Measurements from ENCODE around the gene CSNK1D.

The CSNK1D gene

GRCh38 chr17:82309656-82310570, 36.4 kb upstream of the CSNK1D start:
- DNase-seq (ENCODE audit: low read depth, low spot score), result no peak
- no peak overlapping the region for H3K4me3 ChIP-seq (ENCODE audit: low read depth, low read length)
- no peak for TF ChIP-seq CTCF (IDR thresholded peaks at IDR 0.05; ENCODE audit: low read depth, low read length)
- in situ Hi-C loops (cut with HindIII; ENCODE audit: low sequenced_read_pairs), result no loop called here

- in situ Hi-C loops (cut with HindIII; ENCODE audit: low sequenced_read_pairs), result no loop called here
- no peak for DNase-seq (ENCODE audit: low read depth, low spot score)
- TF ChIP-seq CTCF (IDR thresholded peaks at IDR 0.05; ENCODE audit: low read depth, low read length), result no peak
- H3K4me3 ChIP-seq (ENCODE audit: low read depth, low read length), result no peak overlapping the region
Measured at GRCh38 chr17:82305727-82306300, 32.3 kb upstream of the CSNK1D start.

- TF ChIP-seq CTCF (IDR thresholded peaks at IDR 0.05; ENCODE audit: low read depth, low read length), result no peak
- in situ Hi-C loops (cut with HindIII; ENCODE audit: low sequenced_read_pairs), result no loop called here
- no peak overlapping the region for H3K4me3 ChIP-seq (ENCODE audit: low read depth, low read length)
- DNase-seq (ENCODE audit: low read depth, low spot score), result no peak
Measured at GRCh38 chr17:82304826-82305726, 31.6 kb upstream of the CSNK1D start.

- TF ChIP-seq CTCF (IDR thresholded peaks at IDR 0.05; ENCODE audit: low read depth, low read length), result no peak
- in situ Hi-C loops (cut with HindIII; ENCODE audit: low sequenced_read_pairs), result no loop called here
- DNase-seq (ENCODE audit: low read depth, low spot score), result no peak
- no peak overlapping the region for H3K4me3 ChIP-seq (ENCODE audit: low read depth, low read length)
Measured at GRCh38 chr17:82303944-82304808, 30.7 kb upstream of the CSNK1D start.

- in situ Hi-C loops (cut with HindIII; ENCODE audit: low sequenced_read_pairs), result no loop called here
- no peak overlapping the region for H3K4me3 ChIP-seq (ENCODE audit: low read depth, low read length)
- TF ChIP-seq CTCF (IDR thresholded peaks at IDR 0.05; ENCODE audit: low read depth, low read length), result no peak
- no peak for DNase-seq (ENCODE audit: low read depth, low spot score)
Measured at GRCh38 chr17:82302991-82303943, 29.8 kb upstream of the CSNK1D start.

Measured in astrocyte of the spinal cord (primary cell).